ENCODE results near the gene SMAD5.

DNA sequence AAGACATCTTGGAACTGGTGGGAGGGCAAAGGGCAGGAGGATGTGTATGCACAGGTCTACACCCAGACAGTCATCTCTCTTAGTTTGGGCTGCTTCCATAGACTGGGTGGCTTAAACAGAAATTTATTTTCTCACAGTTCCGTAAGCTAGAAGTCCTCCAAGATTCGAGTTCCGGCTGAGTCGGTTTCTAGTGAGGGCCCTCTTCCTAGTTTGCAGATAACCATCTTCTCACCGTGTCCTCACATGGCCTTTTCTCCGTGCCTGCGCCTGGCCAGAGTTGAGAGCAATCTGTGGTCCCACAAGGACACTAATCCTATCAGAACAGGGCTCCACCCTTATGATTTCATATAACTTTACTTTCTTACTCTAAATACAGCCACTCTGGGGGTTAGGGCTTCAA is 56.2 kb downstream of the SMAD5 start:
- TF ChIP-seq POLR2A (IDR thresholded peaks at IDR 0.05; ENCODE audit: low read depth, low read length) (no peak), POLR2AphosphoS5 (IDR thresholded peaks at IDR 0.05; ENCODE audit: low read depth, low read length) (no peak)
